ENCODE measurements around the gene HOXA13. TPM values are rescaled to one million over a fixed set of nuclear protein-coding genes. Genes with fewer than 3 reads are reported as not detected.

The HOXA13 gene
- total RNA-seq, 1 donor: 8.0 TPM

GRCh38 chr7:27189997-27190748 is 9.7 kb downstream of the HOXA13 start:
- Histone ChIP-seq H3K4me1 (ENCODE audit: insufficient read depth, low read length) (peaks cover 72% of the 10 kb centered on the region), H3K4me3 (ENCODE audit: insufficient read depth, low read length) (peak overlapping the region; percentile 92), H3K4me2 (ENCODE audit: insufficient read depth, low read length) (peak overlapping the region; percentile 96), H2AFZ (ENCODE audit: low read length) (no peak overlapping the region), H3K79me2 (ENCODE audit: insufficient read depth, low read length) (peaks cover 98% of the 10 kb centered on the region), H3K9me3 (ENCODE audit: low read depth, low read length) (no peaks in the 10 kb centered on the region), H3K36me3 (ENCODE audit: insufficient read depth, low read length) (no peaks in the 10 kb centered on the region), H3K27ac (ENCODE audit: low read depth, low read length) (peak overlapping the region; percentile 95), H3K27me3 (ENCODE audit: insufficient read depth, low read length) (no peaks in the 10 kb centered on the region), H4K20me1 (ENCODE audit: insufficient read depth, low read length) (no peaks in the 10 kb centered on the region)
- DNase-seq (ENCODE audit: insufficient read length, low spot score, missing footprints): no peak
- TF ChIP-seq CTCF (IDR thresholded peaks at IDR 0.05; ENCODE audit: extremely low read depth, low read depth, low read length): no peak

- peaks cover 96% of the 10 kb centered on the region for H3K79me2 ChIP-seq (ENCODE audit: insufficient read depth, low read length)
- H4K20me1 ChIP-seq (ENCODE audit: insufficient read depth, low read length): no peaks in the 10 kb centered on the region
- no peak for TF ChIP-seq CTCF (IDR thresholded peaks at IDR 0.05; ENCODE audit: extremely low read depth, low read depth, low read length)
- peaks cover 65% of the 10 kb centered on the region for H3K4me1 ChIP-seq (ENCODE audit: insufficient read depth, low read length)
- H2AFZ ChIP-seq (ENCODE audit: low read length): no peak overlapping the region
- DNase-seq (ENCODE audit: insufficient read length, low spot score, missing footprints): no peak
- peak overlapping the region; percentile 95 for H3K27ac ChIP-seq (ENCODE audit: low read depth, low read length)
- no peaks in the 10 kb centered on the region for H3K27me3 ChIP-seq (ENCODE audit: insufficient read depth, low read length)
- peak overlapping the region; percentile 96 for H3K4me2 ChIP-seq (ENCODE audit: insufficient read depth, low read length)
- H3K36me3 ChIP-seq (ENCODE audit: insufficient read depth, low read length): no peaks in the 10 kb centered on the region
- peak overlapping the region; percentile 92 for H3K4me3 ChIP-seq (ENCODE audit: insufficient read depth, low read length)
- H3K9me3 ChIP-seq (ENCODE audit: low read depth, low read length): no peaks in the 10 kb centered on the region
Observed at GRCh38 chr7:27189295-27189996, 10.4 kb downstream of the HOXA13 start.

GRCh38 chr7:27188386-27189294 is 11.3 kb downstream of the HOXA13 start:
- Histone ChIP-seq H4K20me1 (ENCODE audit: insufficient read depth, low read length) (no peaks in the 10 kb centered on the region), H3K27me3 (ENCODE audit: insufficient read depth, low read length) (no peaks in the 10 kb centered on the region), H3K27ac (ENCODE audit: low read depth, low read length) (peak overlapping the region; percentile 95), H3K4me2 (ENCODE audit: insufficient read depth, low read length) (peak overlapping the region; percentile 96), H3K79me2 (ENCODE audit: insufficient read depth, low read length) (peaks cover 96% of the 10 kb centered on the region), H3K36me3 (ENCODE audit: insufficient read depth, low read length) (no peaks in the 10 kb centered on the region), H3K9me3 (ENCODE audit: low read depth, low read length) (no peaks in the 10 kb centered on the region), H3K4me1 (ENCODE audit: insufficient read depth, low read length) (peaks cover 59% of the 10 kb centered on the region), H3K4me3 (ENCODE audit: insufficient read depth, low read length) (peak overlapping the region; percentile 92), H2AFZ (ENCODE audit: low read length) (peak overlapping the region; percentile 46)
- DNase-seq (ENCODE audit: insufficient read length, low spot score, missing footprints): peak; percentile 94
- no peak for TF ChIP-seq CTCF (IDR thresholded peaks at IDR 0.05; ENCODE audit: extremely low read depth, low read depth, low read length)

Data from osteoblast (primary cell).